AG04450 (cell line): ENCODE measurements around the gene MYH7B. TPM values are rescaled to one million over a fixed set of nuclear protein-coding genes. Genes with fewer than 3 reads are reported as not detected.

Experiments
- CTCF ChIA-PET: fragments of 300-600, 350-600 bp; formaldehyde crosslinking; extraction: SDS; loops from one replicate; lab custom pipeline; 2022; ENCODE audit warnings: antibody characterized with exemption, inconsistent platforms; lab: Charles Lee
- POLR2A ChIA-PET: fragments of 350-600 bp; formaldehyde crosslinking; extraction: SDS; loops from one replicate; lab custom pipeline; 2021; ENCODE audit warnings: antibody characterized with exemption, inconsistent platforms; lab: Yijun Ruan, JAX
- DNase-seq: peaks from one replicate; pipeline ENCODE4 v3.0.0-alpha.2; 2011; ENCODE audit warnings: low read depth, low spot score
- H3K27ac ChIP-seq: one replicate; pipeline ENCODE4 v1.5.1; 2012; ENCODE audit warnings: low read depth, low read length, control low read depth
- H3K27me3 ChIP-seq: one replicate; pipeline ENCODE4 v1.6.0; 2012; ENCODE audit warnings: low read length; ENCODE audit not compliant: control insufficient read depth, insufficient read depth
- H3K4me3 ChIP-seq: 2 replicates; pipeline ENCODE4 v1.5.1; 2011; ENCODE audit warnings: mild to moderate bottlenecking, low read depth, low read length, control low read depth
- H3K9me3 ChIP-seq: 2 replicates; pipeline ENCODE4 v1.5.1; 2012; ENCODE audit warnings: low read length; ENCODE audit not compliant: control insufficient read depth, insufficient read depth
- CTCF ChIP-seq: IDR thresholded peaks from 2 replicates; pipeline ENCODE4 v1.5.1; 2011; ENCODE audit warnings: low read depth, low read length, control low read depth, inconsistent platforms
- polyA plus RNA-seq: library from polyadenylated mRNA; depleted of rRNA; stranded (reverse); fragments of >200 nt; gene quantifications from 2 replicates; pipeline ENCODE4 v1.2.3, GENCODE V29; 2011

MYH7B gene
- polyA plus RNA-seq, 1 experiment, result 0.02 TPM

GRCh38 chr20:34916774-34917354 lies 38.8 kb upstream of the MYH7B start:
- Histone ChIP-seq H3K4me3 (no peak overlapping the region), H3K27ac (no peak overlapping the region), H3K9me3 (no peaks in the 10 kb centered on the region), H3K27me3 (no peaks in the 10 kb centered on the region)
- ChIA-PET CTCF (interaction anchor here (0.6 kb wide), 1 partner anchor 83 kb away, joined by 3 read pairs; no protein-coding TSS in a partner anchor), POLR2A (no interaction called here)
- no peak for TF ChIP-seq CTCF
- no peak for DNase-seq

- POLR2A ChIA-PET, result no interaction called here
- Histone ChIP-seq H3K27me3 (no peaks in the 10 kb centered on the region), H3K9me3 (no peaks in the 10 kb centered on the region), H3K27ac (no peak overlapping the region), H3K4me3 (no peak overlapping the region)
- no peak for DNase-seq
- CTCF ChIA-PET, result interaction anchor here (0.6 kb wide), 1 partner anchor 222 kb away, joined by 3 read pairs; no protein-coding TSS in a partner anchor
- no peak for TF ChIP-seq CTCF
Measured at GRCh38 chr20:34920055-34920454, 35.6 kb upstream of the MYH7B start.

- POLR2A ChIA-PET, result no interaction called here
- no peak for TF ChIP-seq CTCF
- Histone ChIP-seq H3K9me3 (no peaks in the 10 kb centered on the region), H3K27me3 (no peaks in the 10 kb centered on the region), H3K4me3 (no peak overlapping the region), H3K27ac (no peak overlapping the region)
- CTCF ChIA-PET, result no interaction called here
- no peak for DNase-seq
Measured at GRCh38 chr20:34921436-34921835, 34.2 kb upstream of the MYH7B start.

GRCh38 chr20:34922654-34923381 lies 32.9 kb upstream of the MYH7B start:
- ChIA-PET POLR2A (interaction anchor here (0.5 to 0.7 kb wide), 2 partner anchors 81 to 137 kb away, joined by 3 to 4 read pairs; no protein-coding TSS in a partner anchor), CTCF (no interaction called here)
- Histone ChIP-seq H3K27ac (peak overlapping the region; percentile 66), H3K4me3 (no peak overlapping the region), H3K27me3 (no peaks in the 10 kb centered on the region), H3K9me3 (no peaks in the 10 kb centered on the region)
- no peak for TF ChIP-seq CTCF
- peak; percentile 62 for DNase-seq

- CTCF ChIA-PET, result no interaction called here
Measured at GRCh38 chr20:34923414-34923813, 32.3 kb upstream of the MYH7B start.

More at GRCh38 chr20:34923414-34923813, 32.3 kb upstream of the MYH7B start:
- Histone ChIP-seq H3K4me3 (no peak overlapping the region), H3K27ac (peak overlapping the region; percentile 66), H3K9me3 (no peaks in the 10 kb centered on the region), H3K27me3 (no peaks in the 10 kb centered on the region)
- no peak for DNase-seq
- POLR2A ChIA-PET, result interaction anchor here (0.7 kb wide), 1 partner anchor 81 kb away, joined by 3 read pairs; no protein-coding TSS in a partner anchor
- no peak for TF ChIP-seq CTCF
